ENCODE measurements around the gene MOBP. TPM values are rescaled to one million over a fixed set of nuclear protein-coding genes. Genes with fewer than 3 reads are reported as not detected.

Gene MOBP
- total RNA-seq, 1 experiment from 2014 or later: not detected

DNA sequence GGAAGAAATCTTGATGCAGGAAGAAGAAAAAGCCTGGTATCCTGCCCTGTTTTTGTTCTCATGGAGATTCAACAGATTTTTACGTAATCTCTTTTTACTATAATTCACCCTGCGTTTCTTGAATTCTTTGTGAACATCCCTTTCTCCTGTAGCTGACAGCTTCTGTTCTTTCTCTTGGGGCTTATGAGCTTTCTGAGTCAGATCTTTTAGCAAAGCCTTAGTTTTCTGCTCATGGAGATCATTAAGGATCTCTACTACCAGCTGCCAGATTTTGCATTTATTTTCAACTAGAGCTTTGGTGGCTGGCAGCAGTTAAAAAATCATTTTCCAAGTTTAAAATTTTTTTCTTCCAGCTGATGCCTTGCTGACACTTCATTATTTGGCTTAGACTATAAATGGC is 51.6 kb downstream of the MOBP start:
- TF ChIP-seq, protein P1, sequence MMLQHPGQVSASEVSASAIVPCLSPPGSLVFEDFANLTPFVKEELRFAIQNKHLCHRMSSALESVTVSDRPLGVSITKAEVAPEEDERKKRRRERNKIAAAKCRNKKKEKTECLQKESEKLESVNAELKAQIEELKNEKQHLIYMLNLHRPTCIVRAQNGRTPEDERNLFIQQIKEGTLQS (IDR thresholded peaks at IDR 0.05): no peak
- TF ChIP-seq SIN3A (IDR thresholded peaks at IDR 0.05; ENCODE audit: low read depth): no peak
- no peak for TF ChIP-seq EZH2phosphoT487 (IDR thresholded peaks at IDR 0.05; ENCODE audit: borderline replicate concordance)
- no peak for TF ChIP-seq ZBTB33 (IDR thresholded peaks at IDR 0.05; ENCODE audit: extremely low read depth, insufficient replicate concordance, low read length)
- H3K9ac ChIP-seq (ENCODE audit: low read length): no peak overlapping the region
- intact Hi-C loops (cut with micrococcal nuclease): no loop called here
- no peak overlapping the region for H3K27ac ChIP-seq (ENCODE audit: low read depth, low read length)
- no peaks in the 10 kb centered on the region for H3K4me1 ChIP-seq (ENCODE audit: control insufficient read depth in 1 of 2, insufficient read depth in 2 of 2, low read length in 2 of 2)
- H3K4me3 ChIP-seq (replicated peaks in 1 of 2; ENCODE audit: low read depth in 1 of 2, low read length in 2 of 2): no peak overlapping the region
- no peak for ATAC-seq
- H3K36me3 ChIP-seq (ENCODE audit: control insufficient read depth in 1 of 2, insufficient read depth in 2 of 2, low read length in 2 of 2): no peaks in the 10 kb centered on the region
- no TSS peak for BruUV-seq (replicated peaks)
- ChIA-PET POLR2A (no interaction called here), CTCF (no interaction called here), RAD21 (ENCODE audit: low non-redundant PET in 1 of 2, low total read pairs in 2 of 2, uncharacterized antibody in 2 of 2, unreplicated experiment in 2 of 2) (no interaction called here)
- no peaks in the 10 kb centered on the region for H3K9me2 ChIP-seq (ENCODE audit: insufficient read depth)
- H2AFZ ChIP-seq (ENCODE audit: low read depth, low read length, poor library complexity, severe bottlenecking): no peak overlapping the region
- no peak for DNase-seq (ENCODE audit: low read depth, low spot score)
- H3K4me2 ChIP-seq (ENCODE audit: low read length): no peak overlapping the region
- H3K79me2 ChIP-seq (ENCODE audit: insufficient read depth, low read length): no peaks in the 10 kb centered on the region
- no peaks in the 10 kb centered on the region for H4K20me1 ChIP-seq (ENCODE audit: insufficient read depth)
- peaks cover 27% of the 10 kb centered on the region for H3K27me3 ChIP-seq (ENCODE audit: insufficient read depth, low read length)
- peaks cover 0 to 7% of the 10 kb centered on the region in 2 experiments; a peak in 2 of 4 replicates for H3K9me3 ChIP-seq (ENCODE audit: control insufficient read depth in 1 of 2, insufficient read depth in 1 of 2, low read depth in 1 of 2, low read length in 2 of 2)

- CTCF ChIA-PET: no interaction called here
- Histone ChIP-seq H3K79me2 (ENCODE audit: insufficient read depth, low read length) (no peaks in the 10 kb centered on the region), H3K9me3 (ENCODE audit: control insufficient read depth in 1 of 2, insufficient read depth in 1 of 2, low read depth in 1 of 2, low read length in 2 of 2) (peaks cover 0 to 8% of the 10 kb centered on the region in 2 experiments; a peak in 2 of 4 replicates), H3K9ac (ENCODE audit: low read length) (no peak overlapping the region), H3K36me3 (ENCODE audit: control insufficient read depth in 1 of 2, insufficient read depth in 2 of 2, low read length in 2 of 2) (no peaks in the 10 kb centered on the region; a peak in 1 of 4 replicates), H2AFZ (ENCODE audit: low read depth, low read length, poor library complexity, severe bottlenecking) (no peak overlapping the region), H3K4me1 (ENCODE audit: control insufficient read depth in 1 of 2, insufficient read depth in 2 of 2, low read length in 2 of 2) (no peaks in the 10 kb centered on the region), H3K27ac (ENCODE audit: low read depth, low read length) (no peak overlapping the region), H3K9me2 (ENCODE audit: insufficient read depth) (no peaks in the 10 kb centered on the region), H4K20me1 (ENCODE audit: insufficient read depth) (no peaks in the 10 kb centered on the region), H3K4me2 (ENCODE audit: low read length) (no peak overlapping the region), H3K4me3 (replicated peaks in 1 of 2; ENCODE audit: low read depth in 1 of 2, low read length in 2 of 2) (no peak overlapping the region), H3K27me3 (ENCODE audit: insufficient read depth, low read length) (peaks cover 21% of the 10 kb centered on the region)
- DNase-seq (ENCODE audit: low read depth, low spot score) (no peak), ATAC-seq (no peak)
- POLR2A ChIA-PET: no interaction called here
- RAD21 ChIA-PET (ENCODE audit: low non-redundant PET in 1 of 2, low total read pairs in 2 of 2, uncharacterized antibody in 2 of 2, unreplicated experiment in 2 of 2): no interaction called here
- intact Hi-C loops (cut with micrococcal nuclease): no loop called here
- no TSS peak for BruUV-seq (replicated peaks)
- TF ChIP-seq ZFX (IDR thresholded peaks at IDR 0.05): no peak
- no peak for TF ChIP-seq CTCF (IDR thresholded peaks at IDR 0.05 in 2 of 3, conservative IDR thresholded peaks at IDR 0.05 in 1 of 3; ENCODE audit: borderline replicate concordance in 1 of 3, insufficient read depth in 1 of 3, low read depth in 2 of 3, low read length in 2 of 3)
- TF ChIP-seq, protein P2, sequence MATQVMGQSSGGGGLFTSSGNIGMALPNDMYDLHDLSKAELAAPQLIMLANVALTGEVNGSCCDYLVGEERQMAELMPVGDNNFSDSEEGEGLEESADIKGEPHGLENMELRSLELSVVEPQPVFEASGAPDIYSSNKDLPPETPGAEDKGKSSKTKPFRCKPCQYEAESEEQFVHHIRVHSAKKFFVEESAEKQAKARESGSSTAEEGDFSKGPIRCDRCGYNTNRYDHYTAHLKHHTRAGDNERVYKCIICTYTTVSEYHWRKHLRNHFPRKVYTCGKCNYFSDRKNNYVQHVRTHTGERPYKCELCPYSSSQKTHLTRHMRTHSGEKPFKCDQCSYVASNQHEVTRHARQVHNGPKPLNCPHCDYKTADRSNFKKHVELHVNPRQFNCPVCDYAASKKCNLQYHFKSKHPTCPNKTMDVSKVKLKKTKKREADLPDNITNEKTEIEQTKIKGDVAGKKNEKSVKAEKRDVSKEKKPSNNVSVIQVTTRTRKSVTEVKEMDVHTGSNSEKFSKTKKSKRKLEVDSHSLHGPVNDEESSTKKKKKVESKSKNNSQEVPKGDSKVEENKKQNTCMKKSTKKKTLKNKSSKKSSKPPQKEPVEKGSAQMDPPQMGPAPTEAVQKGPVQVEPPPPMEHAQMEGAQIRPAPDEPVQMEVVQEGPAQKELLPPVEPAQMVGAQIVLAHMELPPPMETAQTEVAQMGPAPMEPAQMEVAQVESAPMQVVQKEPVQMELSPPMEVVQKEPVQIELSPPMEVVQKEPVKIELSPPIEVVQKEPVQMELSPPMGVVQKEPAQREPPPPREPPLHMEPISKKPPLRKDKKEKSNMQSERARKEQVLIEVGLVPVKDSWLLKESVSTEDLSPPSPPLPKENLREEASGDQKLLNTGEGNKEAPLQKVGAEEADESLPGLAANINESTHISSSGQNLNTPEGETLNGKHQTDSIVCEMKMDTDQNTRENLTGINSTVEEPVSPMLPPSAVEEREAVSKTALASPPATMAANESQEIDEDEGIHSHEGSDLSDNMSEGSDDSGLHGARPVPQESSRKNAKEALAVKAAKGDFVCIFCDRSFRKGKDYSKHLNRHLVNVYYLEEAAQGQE (IDR thresholded peaks at IDR 0.05; ENCODE audit: low read depth): no peak
- no peak for TF ChIP-seq EZH2 (IDR thresholded peaks at IDR 0.05)
- TF ChIP-seq CEBPB (IDR thresholded peaks at IDR 0.05; ENCODE audit: low read depth): no peak
- TF ChIP-seq ZNF274 (IDR thresholded peaks at IDR 0.05; ENCODE audit: low read depth, low read length): no peak
- no peak for TF ChIP-seq YY1 (IDR thresholded peaks at IDR 0.05; ENCODE audit: extremely low read depth, insufficient replicate concordance, low read depth, low read length)
These were observed 52.2 kb downstream of the MOBP start for GRCh38 chr3:39519554-39520288.
